Keratinocyte (primary cell): ENCODE results near the gene JTB. TPM values are rescaled to one million over a fixed set of nuclear protein-coding genes. Genes with fewer than 3 reads are reported as not detected.

ENCODE experiments used
- DNase-seq: peaks from one replicate; pipeline ENCODE4 v3.0.0-alpha.2; 2011; ENCODE audit warnings: low read depth, missing footprints, low spot score
- FAIRE-seq: peaks from 2 replicates; lab custom pipeline; 2011; peaks lifted over from hg19 to GRCh38; lab: Jason Lieb, UNC
- H2AFZ ChIP-seq: 2 replicates; pipeline ENCODE4 v1.6.0; 2012; ENCODE audit warnings: low read length, control low read depth, inconsistent platforms; ENCODE audit not compliant: control insufficient read depth
- H3K27ac ChIP-seq: 2 replicates; pipeline ENCODE4 v1.5.1; 2011; ENCODE audit warnings: low read length; ENCODE audit not compliant: control insufficient read depth, insufficient read depth
- H3K27me3 ChIP-seq: 3 replicates; pipeline ENCODE4 v1.6.0; 2011; ENCODE audit warnings: low read length; ENCODE audit not compliant: control insufficient read depth, insufficient read depth; ENCODE audit errors: extremely low read depth
- H3K36me3 ChIP-seq, 2 experiments: 2 replicates in 1 of 2; 3 replicates in 1 of 2; pipeline ENCODE4 v1.5.1; 2011; ENCODE audit warnings: low read length in 2 of 2, mild to moderate bottlenecking in 1 of 2; ENCODE audit not compliant: control insufficient read depth in 2 of 2, insufficient read depth in 2 of 2; ENCODE audit errors: extremely low read depth in 1 of 2
- H3K4me1 ChIP-seq: 3 replicates; pipeline ENCODE4 v1.5.1; 2011; ENCODE audit warnings: low read length; ENCODE audit not compliant: control insufficient read depth, insufficient read depth; ENCODE audit errors: extremely low read depth
- H3K4me2 ChIP-seq: 3 replicates; pipeline ENCODE4 v1.6.0; 2011; ENCODE audit warnings: low read depth, low read length; ENCODE audit not compliant: control insufficient read depth, insufficient read depth; ENCODE audit errors: extremely low read depth
- H3K4me3 ChIP-seq, 3 experiments: fragments of 200-600 bp in 1 of 3; sonication (generic) in 1 of 3; 2 replicates in 2 of 3; 3 replicates in 1 of 3; pipeline ENCODE4 v1.5.1; 2011 to 2016; ENCODE audit warnings: low read length in 3 of 3, mild to moderate bottlenecking in 3 of 3, control low read depth in 2 of 3, inconsistent platforms in 1 of 3, low read depth in 1 of 3, mixed read lengths in 1 of 3, mixed run types in 1 of 3, moderate library complexity in 1 of 3; ENCODE audit not compliant: control insufficient read depth in 2 of 3, insufficient read depth in 2 of 3; ENCODE audit errors: extremely low read depth in 1 of 3
- H3K79me2 ChIP-seq: 2 replicates; pipeline ENCODE4 v1.6.0; 2012; ENCODE audit warnings: low read length; ENCODE audit not compliant: control insufficient read depth, insufficient read depth
- H3K9ac ChIP-seq: 3 replicates; pipeline ENCODE4 v1.6.0; 2011; ENCODE audit warnings: low read length; ENCODE audit not compliant: control insufficient read depth, insufficient read depth; ENCODE audit errors: extremely low read depth
- H3K9me1 ChIP-seq: 3 replicates; pipeline ENCODE4 v1.6.0; 2011; ENCODE audit warnings: low read length; ENCODE audit not compliant: control insufficient read depth, insufficient read depth; ENCODE audit errors: extremely low read depth
- H3K9me3 ChIP-seq: 2 replicates; pipeline ENCODE4 v1.5.1; 2012; ENCODE audit warnings: low read depth, low read length; ENCODE audit not compliant: control insufficient read depth
- H4K20me1 ChIP-seq: 3 replicates; pipeline ENCODE4 v1.6.0; 2011; ENCODE audit warnings: low read length; ENCODE audit not compliant: control insufficient read depth, insufficient read depth; ENCODE audit errors: extremely low read depth
- EZH2 ChIP-seq: IDR thresholded peaks from one replicate; pipeline ENCODE4 v1.6.1; 2012; ENCODE audit warnings: inconsistent platforms, mild to moderate bottlenecking, low read length, moderate library complexity
- dilution Hi-C: fragments of 300-500 bp; cut with MboI; formaldehyde crosslinking; loops from one replicate; pipeline ENCODE4 v1.7.0; 2020; ENCODE audit warnings: low sequenced_read_pairs; ENCODE audit not compliant: extremely low pct_ligation_motif_present
- polyA plus RNA-seq, 5 experiments: library from polyadenylated mRNA; depleted of rRNA in 3 of 5; stranded (reverse) in 3 of 5; stranded (forward) in 1 of 5; unstranded in 1 of 5; fragments of >200 nt; gene quantifications; 1 replicate in 1 of 5; 2 replicates in 3 of 5; 3 replicates in 1 of 5; pipeline versions ENCODE4 v1.2.1 to v1.2.3, GENCODE V29; 2011 to 2012; ENCODE audit warnings: missing spikeins in 2 of 5, low read depth in 1 of 5, low replicate concordance in 1 of 5
- TF ChIP-seq, protein P1 (sequence below), 3 experiments: IDR thresholded peaks in 1 of 3; conservative IDR thresholded peaks in 1 of 3; optimal IDR thresholded peaks in 1 of 3; 2 replicates in 2 of 3; 3 replicates in 1 of 3; pipeline versions ENCODE3 to v1.5.1; 2011; ENCODE audit warnings: low read length in 3 of 3, mild to moderate bottlenecking in 3 of 3, moderate library complexity in 2 of 3, control low read depth in 1 of 3, inconsistent platforms in 1 of 3; ENCODE audit not compliant: insufficient read depth in 2 of 3; ENCODE audit errors: extremely low read depth in 1 of 3

Gene JTB
- polyA plus RNA-seq, 1 donor (not counting 4 experiments of a cell fraction or from before 2014, with no cell fraction given): 83.4 TPM

DNA sequence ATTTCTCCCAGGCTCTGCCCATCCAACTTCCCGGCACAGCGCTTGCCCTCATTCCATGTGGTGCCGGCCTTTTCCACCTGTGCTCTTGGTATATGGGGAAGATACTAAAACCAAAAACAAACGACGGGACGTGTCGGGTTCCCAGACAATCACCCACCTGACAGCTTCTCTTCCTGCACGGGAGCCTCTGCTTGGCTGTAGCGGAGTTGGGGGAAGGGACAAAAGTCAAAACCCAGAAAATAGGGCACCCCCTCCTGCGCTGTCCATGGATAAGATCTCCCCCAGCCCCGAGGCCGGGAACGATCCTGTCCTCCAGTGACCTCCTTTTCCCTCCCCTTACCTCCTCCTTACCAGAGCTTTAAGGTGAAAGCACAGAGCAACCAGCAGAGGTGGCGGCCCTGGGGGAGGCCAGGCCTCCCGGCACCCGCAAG lies 640 bp downstream of the JTB start:
- peak overlapping the region; percentile 91 for H3K9ac ChIP-seq
- TF ChIP-seq, protein P1, sequence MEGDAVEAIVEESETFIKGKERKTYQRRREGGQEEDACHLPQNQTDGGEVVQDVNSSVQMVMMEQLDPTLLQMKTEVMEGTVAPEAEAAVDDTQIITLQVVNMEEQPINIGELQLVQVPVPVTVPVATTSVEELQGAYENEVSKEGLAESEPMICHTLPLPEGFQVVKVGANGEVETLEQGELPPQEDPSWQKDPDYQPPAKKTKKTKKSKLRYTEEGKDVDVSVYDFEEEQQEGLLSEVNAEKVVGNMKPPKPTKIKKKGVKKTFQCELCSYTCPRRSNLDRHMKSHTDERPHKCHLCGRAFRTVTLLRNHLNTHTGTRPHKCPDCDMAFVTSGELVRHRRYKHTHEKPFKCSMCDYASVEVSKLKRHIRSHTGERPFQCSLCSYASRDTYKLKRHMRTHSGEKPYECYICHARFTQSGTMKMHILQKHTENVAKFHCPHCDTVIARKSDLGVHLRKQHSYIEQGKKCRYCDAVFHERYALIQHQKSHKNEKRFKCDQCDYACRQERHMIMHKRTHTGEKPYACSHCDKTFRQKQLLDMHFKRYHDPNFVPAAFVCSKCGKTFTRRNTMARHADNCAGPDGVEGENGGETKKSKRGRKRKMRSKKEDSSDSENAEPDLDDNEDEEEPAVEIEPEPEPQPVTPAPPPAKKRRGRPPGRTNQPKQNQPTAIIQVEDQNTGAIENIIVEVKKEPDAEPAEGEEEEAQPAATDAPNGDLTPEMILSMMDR (optimal IDR thresholded peaks at IDR 0.05 in 1 of 3, IDR thresholded peaks at IDR 0.05 in 1 of 3, conservative IDR thresholded peaks at IDR 0.05 in 1 of 3; ENCODE audit: extremely low read depth in 1 of 3, insufficient read depth in 2 of 3, low read length in 3 of 3): no peak
- TF ChIP-seq EZH2: no peak
- H3K9me1 ChIP-seq: no peaks in the 10 kb centered on the region
- H2AFZ ChIP-seq: peak overlapping the region; percentile 90
- no peaks in the 10 kb centered on the region for H3K9me3 ChIP-seq
- H3K79me2 ChIP-seq: peaks cover 16% of the 10 kb centered on the region
- FAIRE-seq (no peak), DNase-seq (no peak)
- H3K4me1 ChIP-seq: peaks cover 13% of the 10 kb centered on the region
- no peaks in the 10 kb centered on the region for H3K27me3 ChIP-seq
- peaks cover 7 to 24% of the 10 kb centered on the region in 2 experiments for H3K36me3 ChIP-seq
- dilution Hi-C loops: no loop called here
- peak overlapping the region; percentile 91 to 98 (median 95) for H3K4me3 ChIP-seq
- peak overlapping the region; percentile 76 for H3K27ac ChIP-seq
- no peaks in the 10 kb centered on the region for H4K20me1 ChIP-seq
- H3K4me2 ChIP-seq: peak overlapping the region; percentile 98

- H3K4me1 ChIP-seq: peaks cover 15% of the 10 kb centered on the region
- no peak overlapping the region for H2AFZ ChIP-seq
- FAIRE-seq: no peak
- no peak for DNase-seq
- H4K20me1 ChIP-seq: no peaks in the 10 kb centered on the region
- TF ChIP-seq EZH2: no peak
- TF ChIP-seq, protein P1 (optimal IDR thresholded peaks at IDR 0.05 in 1 of 3, IDR thresholded peaks at IDR 0.05 in 1 of 3, conservative IDR thresholded peaks at IDR 0.05 in 1 of 3; ENCODE audit: extremely low read depth in 1 of 3, insufficient read depth in 2 of 3, low read length in 3 of 3): no peak
- H3K4me2 ChIP-seq: no peak overlapping the region
- H3K4me3 ChIP-seq: no peak overlapping the region
- no peaks in the 10 kb centered on the region for H3K9me1 ChIP-seq
- dilution Hi-C loops: no loop called here
- peaks cover 5 to 24% of the 10 kb centered on the region in 2 experiments for H3K36me3 ChIP-seq
- no peak overlapping the region for H3K9ac ChIP-seq
- no peaks in the 10 kb centered on the region for H3K27me3 ChIP-seq
- no peaks in the 10 kb centered on the region for H3K9me3 ChIP-seq
- H3K79me2 ChIP-seq: peaks cover 16% of the 10 kb centered on the region
- H3K27ac ChIP-seq: no peak overlapping the region
Observed at GRCh38 chr1:153973525-153973924, 3.9 kb downstream of the JTB start.
